ENCODE data around the gene ANK3.

GRCh38 chr10:60035984-60036383 is 353.7 kb downstream of the ANK3 start:
- no peak for TF ChIP-seq CTCF (IDR thresholded peaks at IDR 0.05 in 8 of 11, conservative IDR thresholded peaks at IDR 0.05 in 3 of 11)
- TF ChIP-seq POLR2A (IDR thresholded peaks at IDR 0.05): no peak

Measured in spleen (tissue), 7 donors.